Lower leg skin (tissue), 4 donors: ENCODE results near the gene KIF13A. TPM values are rescaled to one million over a fixed set of nuclear protein-coding genes. Genes with fewer than 3 reads are reported as not detected.

Source experiments
- DNase-seq, 2 donors: peaks; one replicate each; pipeline ENCODE4 v3.0.0-alpha.2; 2019; ENCODE audit warnings: low spot score in 2 of 2
- H3K4me3 ChIP-seq: fragments of 200-600 bp; sonication (generic); 2 replicates; pipeline ENCODE4 v1.5.1; 2017; ENCODE audit warnings: mild to moderate bottlenecking, low read depth; ENCODE audit not compliant: poor library complexity, severe bottlenecking
- POLR2A ChIP-seq, 2 donors: fragments of 450-650 bp; IDR thresholded peaks; one replicate each; pipeline ENCODE4 v1.6.1; 2016 to 2017; ENCODE audit warnings: antibody characterized with exemption in 2 of 2, mild to moderate bottlenecking in 1 of 2, moderate library complexity in 1 of 2
- WGBS, 2 donors: methylation state at CpG; one replicate each; pipeline ENCODE4 v1.1.5; 2018; 5-methylcytosine and 5-hydroxymethylcytosine counted together
- intact Hi-C: fragments of 100-400 bp; cut with DNase I; formaldehyde crosslinking; loops from one replicate; pipeline ENCODE4 v1.15.0; 2023; ENCODE audit warnings: low total_unique reads
- total RNA-seq, 4 donors: library from RNA; depleted of rRNA; stranded (reverse); fragments of >200 nt; gene quantifications; one replicate each; pipeline ENCODE4 v1.1.0, GENCODE V29; 2016
- TF ChIP-seq, protein P1 (sequence below), 3 donors: fragments of 450-650 bp; IDR thresholded peaks; one replicate each; pipeline ENCODE4 v1.5.1; 2016; ENCODE audit warnings: antibody characterized with exemption in 3 of 3, mild to moderate bottlenecking in 3 of 3, moderate library complexity in 2 of 3

The KIF13A gene
- 10 to 100 TPM; 54.4 to 88.5 (median 60.6) TPM for total RNA-seq

GRCh38 chr6:17987447-17987696 is at the start of gene KIF13A:
Gene KIF13A (minus strand): TSS chr6:17987635. CDS start chr6:17987463, 172 bp downstream.
- intact Hi-C loops = loop anchor here (10.0 kb wide), 1 partner anchor 153 kb away; no protein-coding TSS in a partner anchor
- WGBS, 2 donors = 0 to 2% methylated on average over 14 to 38 of the region's 54 CpGs
- H3K4me3 ChIP-seq = peak within 1 kb of the TSS; percentile 56
- TF ChIP-seq POLR2A (IDR thresholded peaks at IDR 0.05) = no peak
- TF ChIP-seq, protein P1, sequence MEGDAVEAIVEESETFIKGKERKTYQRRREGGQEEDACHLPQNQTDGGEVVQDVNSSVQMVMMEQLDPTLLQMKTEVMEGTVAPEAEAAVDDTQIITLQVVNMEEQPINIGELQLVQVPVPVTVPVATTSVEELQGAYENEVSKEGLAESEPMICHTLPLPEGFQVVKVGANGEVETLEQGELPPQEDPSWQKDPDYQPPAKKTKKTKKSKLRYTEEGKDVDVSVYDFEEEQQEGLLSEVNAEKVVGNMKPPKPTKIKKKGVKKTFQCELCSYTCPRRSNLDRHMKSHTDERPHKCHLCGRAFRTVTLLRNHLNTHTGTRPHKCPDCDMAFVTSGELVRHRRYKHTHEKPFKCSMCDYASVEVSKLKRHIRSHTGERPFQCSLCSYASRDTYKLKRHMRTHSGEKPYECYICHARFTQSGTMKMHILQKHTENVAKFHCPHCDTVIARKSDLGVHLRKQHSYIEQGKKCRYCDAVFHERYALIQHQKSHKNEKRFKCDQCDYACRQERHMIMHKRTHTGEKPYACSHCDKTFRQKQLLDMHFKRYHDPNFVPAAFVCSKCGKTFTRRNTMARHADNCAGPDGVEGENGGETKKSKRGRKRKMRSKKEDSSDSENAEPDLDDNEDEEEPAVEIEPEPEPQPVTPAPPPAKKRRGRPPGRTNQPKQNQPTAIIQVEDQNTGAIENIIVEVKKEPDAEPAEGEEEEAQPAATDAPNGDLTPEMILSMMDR (IDR thresholded peaks at IDR 0.05) = no peak
- DNase-seq = no peak

DNA sequence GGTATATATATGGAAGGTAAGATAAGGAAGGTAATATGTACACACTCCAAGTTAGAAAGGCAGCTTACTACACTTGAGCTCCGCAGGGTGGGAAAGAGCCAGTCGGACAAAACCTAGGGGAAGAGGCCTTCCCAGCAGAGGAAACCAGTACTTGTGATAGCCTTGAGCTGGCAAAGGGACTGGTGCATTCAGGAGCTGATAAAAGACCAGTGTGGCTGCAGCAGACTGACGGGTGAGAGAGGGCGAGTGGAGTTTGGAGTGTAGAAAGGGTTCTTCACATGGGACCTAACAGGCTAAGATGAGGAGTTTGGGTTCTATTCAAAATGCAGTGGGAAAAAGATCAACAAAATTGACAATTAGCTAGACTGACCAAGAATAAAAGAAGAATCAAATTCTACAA is 49.3 kb upstream of the KIF13A start:
- H3K4me3 ChIP-seq = no peak overlapping the region
- no peak for TF ChIP-seq POLR2A (IDR thresholded peaks at IDR 0.05)
- TF ChIP-seq, protein P1 (IDR thresholded peaks at IDR 0.05) = no peak
- WGBS, 2 donors = 94 to 96% methylated on average over 4 of the region's 4 CpGs
- intact Hi-C loops = no loop called here
- no peak for DNase-seq

DNA sequence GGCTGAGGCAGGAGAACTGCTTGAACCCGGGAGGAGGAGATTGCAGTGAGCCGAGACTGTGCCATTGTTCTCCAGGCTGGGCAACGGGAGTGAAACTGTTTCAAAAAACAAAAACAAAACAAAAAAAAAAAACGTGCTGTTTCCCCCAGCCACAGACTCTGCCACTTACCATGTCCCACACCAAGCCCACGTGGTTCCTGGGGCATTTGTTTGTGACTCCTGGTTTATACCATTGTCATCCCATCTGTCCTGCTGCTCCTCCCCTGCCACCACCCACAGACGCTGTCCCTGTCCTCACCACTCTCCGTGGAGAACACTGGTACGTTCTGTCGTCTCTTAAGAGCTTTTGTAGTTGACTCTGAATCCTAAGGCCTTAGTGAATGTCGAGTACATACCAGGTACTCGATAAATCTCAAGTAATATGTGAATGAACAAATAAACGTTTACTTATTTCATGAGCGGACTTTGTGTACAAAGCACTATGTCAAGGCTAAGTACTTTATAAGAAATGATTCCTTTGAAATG is 48.0 kb upstream of the KIF13A start:
- TF ChIP-seq, protein P1 (IDR thresholded peaks at IDR 0.05) = no peak
- TF ChIP-seq POLR2A (IDR thresholded peaks at IDR 0.05) = no peak
- intact Hi-C loops = no loop called here
- H3K4me3 ChIP-seq = no peak overlapping the region
- WGBS, 2 donors = 85 to 87% methylated on average over 13 of the region's 13 CpGs
- DNase-seq = peak in 1 of 2 donors; percentile 8

- no peak for TF ChIP-seq POLR2A (IDR thresholded peaks at IDR 0.05)
- TF ChIP-seq, protein P1 (IDR thresholded peaks at IDR 0.05) = no peak
- intact Hi-C loops = no loop called here
- H3K4me3 ChIP-seq = no peak overlapping the region
- WGBS, 2 donors = 74 to 82% methylated on average over 6 of the region's 6 CpGs
- DNase-seq = peak in 1 of 2 donors; percentile 9
Observed at GRCh38 chr6:18034798-18035202, 47.4 kb upstream of the KIF13A start.

DNA sequence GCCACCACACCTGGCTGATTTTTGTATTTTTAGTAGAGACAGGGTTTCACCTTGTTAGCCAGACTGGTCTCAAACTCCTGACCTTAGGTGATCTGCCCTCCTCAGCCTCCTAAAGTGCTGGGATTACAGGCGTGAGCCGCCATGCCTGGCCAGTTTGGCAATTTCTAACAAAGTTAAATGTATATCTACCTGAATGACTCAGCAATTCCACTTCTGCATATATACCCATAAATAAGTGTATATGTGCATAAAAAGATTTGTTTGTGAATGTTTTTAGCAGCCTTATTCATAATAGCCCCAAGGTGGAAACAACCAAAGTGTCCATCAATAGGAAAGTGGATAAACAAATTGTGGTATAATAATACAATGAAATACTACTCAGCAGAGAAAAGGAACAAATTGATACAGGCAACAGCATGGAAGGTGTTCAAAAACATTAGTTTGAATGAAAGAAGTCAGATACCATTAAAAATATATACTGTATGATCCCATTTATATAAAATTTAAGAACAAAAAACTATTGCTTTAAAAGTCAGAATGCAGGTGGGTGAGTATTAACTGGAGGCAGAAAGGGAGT is 44.3 kb upstream of the KIF13A start:
- 87 to 98% methylated on average over 2 of the region's 2 CpGs for WGBS, 2 donors

More for the DNA sequence above, 44.3 kb upstream of the KIF13A start:
- H3K4me3 ChIP-seq = no peak overlapping the region
- TF ChIP-seq, protein P1 (IDR thresholded peaks at IDR 0.05) = no peak
- TF ChIP-seq POLR2A (IDR thresholded peaks at IDR 0.05) = no peak
- DNase-seq = peak in 1 of 2 donors; percentile 8
- intact Hi-C loops = no loop called here
